Trophoblast cell (in vitro differentiated cells and primary cell): ENCODE data around the gene C9orf78.

Experiments
- DNase-seq, 2 donors: peaks; one replicate each; pipeline ENCODE4 v3.0.0-alpha.2; 2016
- H2AFZ ChIP-seq: 2 replicates; pipeline ENCODE4 v1.6.1; 2013; ENCODE audit warnings: low read length, moderate library complexity, mild to moderate bottlenecking; ENCODE audit not compliant: insufficient read depth, poor library complexity
- H2AK5ac ChIP-seq: 2 replicates; pipeline ENCODE4 v1.6.1; 2013; ENCODE audit warnings: mild to moderate bottlenecking, low read length
- H2BK120ac ChIP-seq: 2 replicates; pipeline ENCODE4 v1.6.1; 2013; ENCODE audit warnings: low read length, mild to moderate bottlenecking, moderate library complexity; ENCODE audit not compliant: insufficient read depth, poor library complexity
- H2BK12ac ChIP-seq: 2 replicates; pipeline ENCODE4 v1.6.1; 2013; ENCODE audit warnings: mild to moderate bottlenecking, low read length, moderate library complexity
- H2BK5ac ChIP-seq: 2 replicates; pipeline ENCODE4 v1.6.1; 2013; ENCODE audit warnings: low read length, low read depth, moderate library complexity, mild to moderate bottlenecking; ENCODE audit not compliant: poor library complexity
- H3K14ac ChIP-seq: 2 replicates; pipeline ENCODE4 v1.6.1; 2013; ENCODE audit warnings: mild to moderate bottlenecking, low read length
- H3K18ac ChIP-seq: 2 replicates; pipeline ENCODE4 v1.6.1; 2013; ENCODE audit warnings: mild to moderate bottlenecking, low read length
- H3K23ac ChIP-seq: 2 replicates; pipeline ENCODE4 v1.6.1; 2013; ENCODE audit warnings: low read length
- H3K27ac ChIP-seq: 2 replicates; pipeline ENCODE4 v1.5.1; 2013; ENCODE audit warnings: low read depth, mild to moderate bottlenecking, inconsistent platforms, low read length, moderate library complexity
- H3K27me3 ChIP-seq: 2 replicates; pipeline ENCODE4 v1.6.1; 2013; ENCODE audit warnings: inconsistent platforms, mild to moderate bottlenecking, low read length, moderate library complexity; ENCODE audit not compliant: insufficient read depth
- H3K36me3 ChIP-seq, 2 experiments: 1 replicate in 1 of 2; 2 replicates in 1 of 2; pipeline ENCODE4 v1.6.1; 2013; ENCODE audit warnings: low read length in 2 of 2, mild to moderate bottlenecking in 2 of 2, moderate library complexity in 1 of 2; ENCODE audit not compliant: insufficient read depth in 2 of 2, control insufficient read depth in 1 of 2
- H3K4ac ChIP-seq: 2 replicates; pipeline ENCODE4 v1.6.1; 2013; ENCODE audit warnings: low read depth, mild to moderate bottlenecking, low read length, moderate library complexity
- H3K4me1 ChIP-seq, 2 experiments: 1 replicate in 1 of 2; 2 replicates in 1 of 2; pipeline ENCODE4 v1.6.1; 2013; ENCODE audit warnings: low read length in 2 of 2, mild to moderate bottlenecking in 2 of 2, moderate library complexity in 1 of 2; ENCODE audit not compliant: insufficient read depth in 2 of 2, control insufficient read depth in 1 of 2
- H3K4me2 ChIP-seq: 2 replicates; pipeline ENCODE4 v1.6.1; 2013; ENCODE audit warnings: inconsistent platforms, mild to moderate bottlenecking, low read length, moderate library complexity
- H3K4me3 ChIP-seq: 2 replicates; pipeline ENCODE4 v1.5.1; 2013; ENCODE audit warnings: mild to moderate bottlenecking, low read depth, low read length, inconsistent platforms
- H3K79me1 ChIP-seq: one replicate; pipeline ENCODE4 v1.6.1; 2013; ENCODE audit warnings: low read length
- H3K79me2 ChIP-seq: 2 replicates; pipeline ENCODE4 v1.6.1; 2013; ENCODE audit warnings: low read length, mild to moderate bottlenecking; ENCODE audit not compliant: control insufficient read depth, insufficient read depth, poor library complexity
- H3K9ac ChIP-seq: 2 replicates; pipeline ENCODE4 v1.6.1; 2013; ENCODE audit warnings: mild to moderate bottlenecking, low read length
- H3K9me3 ChIP-seq: 2 replicates; pipeline ENCODE4 v1.6.1; 2013; ENCODE audit warnings: low read depth, mild to moderate bottlenecking, control low read depth, inconsistent platforms, low read length; ENCODE audit not compliant: insufficient read depth
- H4K12ac ChIP-seq: 2 replicates; pipeline ENCODE4 v1.6.1; 2013; ENCODE audit warnings: low read depth, mild to moderate bottlenecking, low read length, moderate library complexity
- H4K8ac ChIP-seq: 2 replicates; pipeline ENCODE4 v1.6.1; 2013; ENCODE audit warnings: low read depth, mild to moderate bottlenecking, low read length, moderate library complexity
- H4K91ac ChIP-seq: one replicate; pipeline ENCODE4 v1.6.1; 2013; ENCODE audit warnings: low read depth, mild to moderate bottlenecking, low read length, moderate library complexity
- WGBS: extraction: QIAGEN DNeasy Blood & Tissue Kit; methylation state at CpG from one replicate; pipeline ENCODE4 v1.1.7; 2013; ENCODE audit warnings: missing lambda C conversion rate; ENCODE audit not compliant: insufficient read length, insufficient coverage; ENCODE audit errors: extremely low coverage; 5-methylcytosine and 5-hydroxymethylcytosine counted together

C9orf78 gene

DNA sequence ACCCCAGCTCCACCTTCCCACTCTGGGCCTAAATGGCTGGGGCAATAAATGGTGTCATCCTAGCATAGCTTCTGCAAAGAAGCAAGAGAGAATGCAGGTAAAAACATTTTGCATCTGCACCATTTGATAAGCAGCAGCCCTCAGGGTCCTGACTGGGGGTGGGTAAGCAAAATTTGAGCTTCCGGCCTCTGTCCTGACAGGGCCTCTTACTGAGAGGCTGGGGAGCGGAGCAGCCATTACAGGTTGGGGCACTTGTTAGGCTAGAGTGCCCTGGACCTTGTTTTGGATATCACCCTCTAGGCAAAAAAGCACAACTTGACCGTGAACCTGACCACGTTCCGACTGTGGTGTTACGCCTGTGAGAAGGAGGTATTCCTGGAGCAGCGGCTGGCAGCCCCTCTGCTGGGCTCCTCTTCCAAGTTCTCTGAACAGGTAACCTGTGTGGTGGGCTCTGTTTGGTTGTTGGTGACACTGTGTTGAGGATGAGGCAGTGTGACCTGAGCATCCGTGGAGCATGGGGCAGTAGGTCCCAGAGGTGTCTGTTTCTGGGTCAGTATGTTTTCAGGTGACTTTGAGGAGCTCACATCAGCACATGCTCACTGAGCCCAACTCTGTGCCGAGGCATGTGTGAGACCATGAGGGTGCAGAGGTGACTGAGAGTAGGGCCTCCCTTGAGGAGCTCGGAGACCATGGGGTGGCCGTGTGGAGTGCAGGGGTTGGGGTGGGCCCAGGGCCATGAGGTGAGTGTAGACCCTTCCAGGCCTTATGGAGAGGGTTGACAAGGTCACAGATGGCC, 23.3 kb upstream of the C9orf78 start:
- peaks cover 21% of the 10 kb centered on the region in 2 experiments for H3K36me3 ChIP-seq
- no peak overlapping the region for H2BK5ac ChIP-seq
- no peak overlapping the region for H2BK120ac ChIP-seq
- no peak overlapping the region for H4K12ac ChIP-seq
- H3K79me2 ChIP-seq = no peaks in the 10 kb centered on the region
- H3K27me3 ChIP-seq = no peaks in the 10 kb centered on the region
- no peak overlapping the region for H3K14ac ChIP-seq
- no peak overlapping the region for H3K4me3 ChIP-seq
- no peak overlapping the region for H2AFZ ChIP-seq
- H2AK5ac ChIP-seq = no peak overlapping the region
- H3K4me1 ChIP-seq = peaks cover 8 to 11% of the 10 kb centered on the region in 2 experiments
- no peak overlapping the region for H3K4ac ChIP-seq
- H3K18ac ChIP-seq = no peak overlapping the region
- no peaks in the 10 kb centered on the region for H3K79me1 ChIP-seq
- H4K91ac ChIP-seq = no peak overlapping the region
- peaks cover under 1% of the 10 kb centered on the region for H3K9me3 ChIP-seq
- no peak overlapping the region for H4K8ac ChIP-seq
- H3K4me2 ChIP-seq = no peak overlapping the region
- H3K23ac ChIP-seq = no peak overlapping the region
- no peak overlapping the region for H3K27ac ChIP-seq
- H2BK12ac ChIP-seq = no peak overlapping the region
- no peak overlapping the region for H3K9ac ChIP-seq
- DNase-seq = no peak
- no CpG with 5 or more reads among the region's 11 CpGs for WGBS

- Histone ChIP-seq H3K4me2 (no peak overlapping the region), H3K27ac (no peak overlapping the region), H3K14ac (no peak overlapping the region), H3K23ac (no peak overlapping the region), H4K91ac (no peak overlapping the region), H2AK5ac (no peak overlapping the region), H3K4ac (no peak overlapping the region), H3K18ac (no peak overlapping the region), H3K79me1 (no peaks in the 10 kb centered on the region), H3K9me3 (peaks cover 2% of the 10 kb centered on the region), H3K79me2 (no peaks in the 10 kb centered on the region), H2BK120ac (no peak overlapping the region), H4K12ac (no peak overlapping the region), H4K8ac (no peak overlapping the region), H3K4me3 (no peak overlapping the region), H2AFZ (no peak overlapping the region), H3K9ac (no peak overlapping the region), H3K27me3 (no peaks in the 10 kb centered on the region), H3K36me3 (peaks cover 21% of the 10 kb centered on the region in 2 experiments), H3K4me1 (peaks cover 9% of the 10 kb centered on the region in 2 experiments), H2BK12ac (no peak overlapping the region), H2BK5ac (no peak overlapping the region)
- no CpG with 5 or more reads among the region's 7 CpGs for WGBS
- DNase-seq = no peak
Measured at GRCh38 chr9:129857207-129857606, 22.1 kb upstream of the C9orf78 start.

DNA sequence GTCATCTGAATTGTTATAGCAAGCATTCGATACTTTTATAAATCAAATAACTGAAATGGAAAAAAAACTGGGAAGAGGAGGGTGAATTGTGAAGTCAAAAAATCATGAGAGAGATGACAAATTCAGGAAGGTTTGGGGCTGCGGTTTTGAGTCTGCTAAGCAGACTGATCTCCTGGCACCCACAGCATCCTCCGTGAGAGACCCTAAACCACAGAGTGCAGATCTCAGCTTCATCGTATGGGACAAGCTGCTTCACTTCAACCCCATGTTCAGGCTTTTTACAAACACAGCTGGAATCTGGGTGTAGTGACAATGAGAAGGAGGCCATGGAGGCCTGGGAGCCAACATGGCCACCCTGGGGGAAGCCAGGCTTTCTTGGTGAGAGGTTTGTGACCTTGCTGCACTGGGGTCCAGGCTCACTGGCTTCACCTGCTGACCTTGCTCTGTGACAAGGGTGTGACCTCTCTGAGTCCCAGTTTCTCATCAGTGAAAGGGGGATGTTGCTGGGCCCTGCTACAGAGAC, 19.6 kb upstream of the C9orf78 start:
- Histone ChIP-seq H2BK12ac (no peak overlapping the region), H3K4me1 (peaks cover 8 to 13% of the 10 kb centered on the region in 2 experiments), H3K9me3 (peaks cover 2% of the 10 kb centered on the region), H2AK5ac (no peak overlapping the region), H3K18ac (no peak overlapping the region), H3K36me3 (peaks cover 17 to 19% of the 10 kb centered on the region in 2 experiments), H3K9ac (no peak overlapping the region), H3K79me2 (no peaks in the 10 kb centered on the region), H2BK5ac (no peak overlapping the region), H4K91ac (no peak overlapping the region), H3K14ac (no peak overlapping the region), H3K23ac (no peak overlapping the region), H3K4ac (no peak overlapping the region), H2AFZ (no peak overlapping the region), H3K4me3 (no peak overlapping the region), H2BK120ac (no peak overlapping the region), H3K27me3 (no peaks in the 10 kb centered on the region), H4K12ac (no peak overlapping the region), H3K4me2 (no peak overlapping the region), H3K79me1 (no peaks in the 10 kb centered on the region), H3K27ac (no peak overlapping the region), H4K8ac (no peak overlapping the region)
- no peak for DNase-seq
- no CpG with 5 or more reads among the region's 4 CpGs for WGBS

DNA sequence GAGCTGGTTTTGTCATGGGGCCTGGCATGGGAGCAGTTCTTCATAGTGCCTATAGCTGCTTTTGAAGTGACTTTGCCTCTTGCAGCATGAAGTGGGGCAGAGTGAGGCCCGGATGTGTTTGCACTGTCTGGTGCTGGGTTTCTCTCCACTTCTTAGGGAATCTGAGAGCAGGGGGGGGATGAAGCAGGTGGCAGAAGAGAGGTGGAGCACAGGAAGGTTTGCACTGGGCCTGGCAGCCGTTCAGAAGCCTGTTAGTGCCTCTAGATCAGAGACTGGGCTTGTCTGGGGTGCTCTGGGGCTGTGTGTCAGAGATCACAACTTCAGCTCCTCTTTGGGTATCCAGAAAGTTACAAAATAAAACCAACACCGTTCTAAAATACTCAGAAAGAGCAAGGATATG, 18.5 kb upstream of the C9orf78 start:
- no peaks in the 10 kb centered on the region for H3K27me3 ChIP-seq
- peaks cover 2% of the 10 kb centered on the region for H3K9me3 ChIP-seq
- H3K36me3 ChIP-seq = peaks cover 15 to 18% of the 10 kb centered on the region in 2 experiments
- no peak overlapping the region for H3K4me2 ChIP-seq
- H4K12ac ChIP-seq = no peak overlapping the region
- H3K4ac ChIP-seq = no peak overlapping the region
- no peak overlapping the region for H3K4me3 ChIP-seq
- no peaks in the 10 kb centered on the region for H3K79me2 ChIP-seq
- no peak overlapping the region for H3K9ac ChIP-seq
- no peak overlapping the region for H3K23ac ChIP-seq
- DNase-seq = no peak
- no peak overlapping the region for H2BK120ac ChIP-seq
- peaks cover 9 to 14% of the 10 kb centered on the region in 2 experiments for H3K4me1 ChIP-seq
- H3K27ac ChIP-seq = no peak overlapping the region
- H4K8ac ChIP-seq = no peak overlapping the region
- H3K18ac ChIP-seq = no peak overlapping the region
- no peak overlapping the region for H3K14ac ChIP-seq
- no peaks in the 10 kb centered on the region for H3K79me1 ChIP-seq
- H2AFZ ChIP-seq = no peak overlapping the region
- no CpG with 5 or more reads among the region's 3 CpGs for WGBS
- H2AK5ac ChIP-seq = no peak overlapping the region
- H4K91ac ChIP-seq = no peak overlapping the region
- no peak overlapping the region for H2BK5ac ChIP-seq
- H2BK12ac ChIP-seq = no peak overlapping the region
